RWPE2 (cell line): ENCODE data around the gene OPA1.

ENCODE experiments used
- ATAC-seq: fragments of 200-7000 bp; cut with Tn5 transposase; 3 replicates; pipeline ENCODE4 v1.9.1; 2021; ENCODE audit warnings: low read depth
- DNase-seq: peaks from one replicate; pipeline ENCODE4 v3.0.0-alpha.2; 2020; ENCODE audit warnings: low spot score
- H3K27ac ChIP-seq: fragments of 450-650 bp; 2 replicates; pipeline ENCODE4 v1.5.1; 2017; ENCODE audit warnings: mild to moderate bottlenecking; ENCODE audit not compliant: poor library complexity, severe bottlenecking
- H3K27me3 ChIP-seq: fragments of 250-450 bp; sonication (Bioruptor Pico); 2 replicates; pipeline ENCODE4 v1.5.1; 2021; ENCODE audit warnings: mild to moderate bottlenecking, moderate library complexity; ENCODE audit not compliant: insufficient read depth, poor library complexity, severe bottlenecking
- H3K36me3 ChIP-seq: fragments of 250-450 bp; sonication (Bioruptor Pico); 2 replicates; pipeline ENCODE4 v1.5.1; 2020; ENCODE audit warnings: low read depth, mild to moderate bottlenecking, moderate library complexity
- H3K4me1 ChIP-seq: fragments of 250-450 bp; sonication (Bioruptor Pico); 2 replicates; pipeline ENCODE4 v1.5.1; 2021; ENCODE audit warnings: mild to moderate bottlenecking, moderate library complexity; ENCODE audit not compliant: insufficient read depth, poor library complexity, severe bottlenecking
- H3K4me3 ChIP-seq: fragments of 250-450 bp; sonication (Bioruptor Pico); 2 replicates; pipeline ENCODE4 v1.5.1; 2021; ENCODE audit warnings: mild to moderate bottlenecking, moderate library complexity; ENCODE audit not compliant: severe bottlenecking
- H3K9me3 ChIP-seq: fragments of 250-450 bp; sonication (Bioruptor Pico); 2 replicates; pipeline ENCODE4 v1.5.1; 2021; ENCODE audit warnings: mild to moderate bottlenecking, moderate library complexity; ENCODE audit not compliant: severe bottlenecking
- TF ChIP-seq, protein P1 (sequence below): fragments of 450-650 bp; IDR thresholded peaks from one replicate; pipeline ENCODE4 v1.5.1; 2017; ENCODE audit warnings: mild to moderate bottlenecking, moderate library complexity; ENCODE audit not compliant: poor library complexity, severe bottlenecking

OPA1 gene

GRCh38 chr3:193630005-193630404 lies 37.0 kb downstream of the OPA1 start:
- H3K4me3 ChIP-seq = no peak overlapping the region
- H3K27me3 ChIP-seq = no peaks in the 10 kb centered on the region
- H3K9me3 ChIP-seq = peaks cover 1% of the 10 kb centered on the region
- TF ChIP-seq, protein P1, sequence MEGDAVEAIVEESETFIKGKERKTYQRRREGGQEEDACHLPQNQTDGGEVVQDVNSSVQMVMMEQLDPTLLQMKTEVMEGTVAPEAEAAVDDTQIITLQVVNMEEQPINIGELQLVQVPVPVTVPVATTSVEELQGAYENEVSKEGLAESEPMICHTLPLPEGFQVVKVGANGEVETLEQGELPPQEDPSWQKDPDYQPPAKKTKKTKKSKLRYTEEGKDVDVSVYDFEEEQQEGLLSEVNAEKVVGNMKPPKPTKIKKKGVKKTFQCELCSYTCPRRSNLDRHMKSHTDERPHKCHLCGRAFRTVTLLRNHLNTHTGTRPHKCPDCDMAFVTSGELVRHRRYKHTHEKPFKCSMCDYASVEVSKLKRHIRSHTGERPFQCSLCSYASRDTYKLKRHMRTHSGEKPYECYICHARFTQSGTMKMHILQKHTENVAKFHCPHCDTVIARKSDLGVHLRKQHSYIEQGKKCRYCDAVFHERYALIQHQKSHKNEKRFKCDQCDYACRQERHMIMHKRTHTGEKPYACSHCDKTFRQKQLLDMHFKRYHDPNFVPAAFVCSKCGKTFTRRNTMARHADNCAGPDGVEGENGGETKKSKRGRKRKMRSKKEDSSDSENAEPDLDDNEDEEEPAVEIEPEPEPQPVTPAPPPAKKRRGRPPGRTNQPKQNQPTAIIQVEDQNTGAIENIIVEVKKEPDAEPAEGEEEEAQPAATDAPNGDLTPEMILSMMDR = no peak
- no peak for DNase-seq
- no peaks in the 10 kb centered on the region for H3K4me1 ChIP-seq
- ATAC-seq = no peak
- no peak overlapping the region for H3K27ac ChIP-seq
- peaks cover 68% of the 10 kb centered on the region for H3K36me3 ChIP-seq

- no peak for ATAC-seq
- Histone ChIP-seq H3K4me1 (no peaks in the 10 kb centered on the region), H3K27ac (no peak overlapping the region), H3K9me3 (no peaks in the 10 kb centered on the region), H3K27me3 (no peaks in the 10 kb centered on the region), H3K4me3 (no peak overlapping the region), H3K36me3 (peaks cover 83% of the 10 kb centered on the region)
- DNase-seq = no peak
- TF ChIP-seq, protein P1 = no peak
Observed at GRCh38 chr3:193637831-193638230, 44.8 kb downstream of the OPA1 start.

DNA sequence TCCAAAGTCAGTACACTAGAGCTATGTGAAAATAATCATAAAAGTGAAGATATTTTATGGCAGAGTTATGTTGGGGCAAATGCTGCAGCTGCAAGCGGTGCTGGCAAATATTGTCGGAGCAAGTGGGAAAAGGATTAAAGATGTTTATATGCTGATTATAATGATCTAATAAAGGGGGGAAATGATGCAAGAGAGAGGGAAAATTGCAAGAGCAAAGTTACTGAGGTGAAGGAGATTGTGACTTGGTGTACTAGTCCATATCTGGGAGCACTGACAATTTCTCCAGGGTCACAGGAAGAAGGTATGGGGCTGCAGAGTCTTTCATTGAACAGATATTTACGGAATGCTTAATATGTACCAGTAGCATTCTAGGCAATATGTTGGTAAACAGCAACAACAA lies 45.8 kb downstream of the OPA1 start:
- Histone ChIP-seq H3K4me1 (no peaks in the 10 kb centered on the region), H3K36me3 (peaks cover 89% of the 10 kb centered on the region), H3K4me3 (no peak overlapping the region), H3K9me3 (no peaks in the 10 kb centered on the region), H3K27ac (no peak overlapping the region), H3K27me3 (no peaks in the 10 kb centered on the region)
- TF ChIP-seq, protein P1 = no peak
- DNase-seq (no peak), ATAC-seq (no peak)

DNA sequence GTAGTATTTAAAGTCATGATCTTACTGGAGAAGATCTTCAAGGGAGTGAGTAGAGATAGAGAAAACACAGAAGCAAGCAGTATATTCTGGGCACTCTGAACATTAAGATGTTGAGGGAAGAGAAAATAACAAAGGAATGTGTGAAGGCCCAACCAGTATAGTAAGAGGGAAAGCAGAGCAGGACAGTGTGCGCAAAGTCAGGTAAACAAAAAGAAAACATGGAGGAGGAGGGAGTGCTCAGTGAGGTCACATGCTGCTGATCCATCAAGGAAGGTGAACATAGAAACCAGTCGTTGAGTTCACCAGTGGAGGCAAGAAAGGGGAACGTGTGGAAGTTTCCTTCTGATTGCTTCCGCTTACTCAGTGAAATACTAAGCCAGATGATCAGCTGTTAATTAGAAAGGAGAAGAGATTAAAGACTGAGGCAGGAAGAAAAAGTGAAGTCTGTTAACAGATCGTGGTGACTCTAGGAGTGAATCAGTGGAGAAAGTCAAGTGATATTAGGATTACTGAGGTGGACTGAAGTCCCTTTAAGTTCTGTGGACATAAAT lies 47.2 kb downstream of the OPA1 start:
- H3K4me3 ChIP-seq = no peak overlapping the region
- ATAC-seq (no peak), DNase-seq (no peak)
- TF ChIP-seq, protein P1 = no peak
- no peaks in the 10 kb centered on the region for H3K4me1 ChIP-seq
- no peak overlapping the region for H3K27ac ChIP-seq
- peaks cover 95% of the 10 kb centered on the region for H3K36me3 ChIP-seq
- no peaks in the 10 kb centered on the region for H3K9me3 ChIP-seq
- no peaks in the 10 kb centered on the region for H3K27me3 ChIP-seq

DNA sequence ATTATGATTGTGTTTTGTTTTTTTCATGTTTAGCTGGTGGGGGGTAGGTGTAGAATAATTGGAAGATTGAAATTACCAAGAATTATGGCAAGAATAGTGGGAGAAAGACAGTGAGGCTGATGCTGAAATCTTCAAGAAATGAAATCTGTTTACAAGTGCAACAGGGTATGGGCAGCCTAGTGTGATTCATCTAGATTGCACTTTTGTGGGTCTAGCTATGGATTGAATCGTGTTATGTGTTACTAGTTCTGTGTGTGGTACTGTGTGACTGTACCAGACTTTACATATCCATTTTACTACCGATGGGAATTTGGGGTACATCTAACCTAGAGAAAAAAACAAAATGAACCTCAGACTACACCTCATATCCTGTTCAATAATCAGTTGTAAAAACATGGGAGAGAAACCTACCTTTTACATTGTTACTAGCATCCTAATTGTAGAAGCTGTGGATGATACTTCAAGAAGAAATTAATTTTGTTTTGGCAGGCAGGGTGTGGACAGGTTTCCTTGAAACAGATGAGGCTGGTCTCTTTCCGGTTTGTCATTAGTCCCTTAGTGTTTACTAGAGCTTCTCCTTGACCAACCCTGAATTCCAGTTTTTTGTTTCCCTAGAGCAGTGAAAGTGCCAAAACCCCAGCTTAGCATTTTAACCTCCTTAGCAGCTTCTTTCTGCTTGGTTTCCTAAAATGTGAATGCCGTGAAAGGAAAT lies 47.9 kb downstream of the OPA1 start:
- ATAC-seq = no peak
- Histone ChIP-seq H3K4me3 (no peak overlapping the region), H3K36me3 (peaks cover 95% of the 10 kb centered on the region), H3K9me3 (no peaks in the 10 kb centered on the region), H3K4me1 (no peaks in the 10 kb centered on the region), H3K27me3 (no peaks in the 10 kb centered on the region), H3K27ac (no peak overlapping the region)
- DNase-seq = no peak
- TF ChIP-seq, protein P1 = no peak
